Placental pericyte (primary cell): Measurements from ENCODE around the gene SH2D7. TPM values are rescaled to one million over a fixed set of nuclear protein-coding genes. Genes with fewer than 3 reads are reported as not detected.

Experiments used
- small RNA-seq: library from RNA; depleted of rRNA; stranded (forward); fragments of <200 nt; gene quantifications from one replicate; pipeline ENCODE3, GENCODE V24; 2012; ENCODE audit warnings: low replicate concordance
- total RNA-seq: library from RNA; depleted of rRNA; stranded (reverse); fragments of >200 nt; gene quantifications from 2 replicates; pipeline ENCODE4 v1.2.3, GENCODE V29; 2012

The SH2D7 gene
- not detected in 2 replicates for total RNA-seq

DNA sequence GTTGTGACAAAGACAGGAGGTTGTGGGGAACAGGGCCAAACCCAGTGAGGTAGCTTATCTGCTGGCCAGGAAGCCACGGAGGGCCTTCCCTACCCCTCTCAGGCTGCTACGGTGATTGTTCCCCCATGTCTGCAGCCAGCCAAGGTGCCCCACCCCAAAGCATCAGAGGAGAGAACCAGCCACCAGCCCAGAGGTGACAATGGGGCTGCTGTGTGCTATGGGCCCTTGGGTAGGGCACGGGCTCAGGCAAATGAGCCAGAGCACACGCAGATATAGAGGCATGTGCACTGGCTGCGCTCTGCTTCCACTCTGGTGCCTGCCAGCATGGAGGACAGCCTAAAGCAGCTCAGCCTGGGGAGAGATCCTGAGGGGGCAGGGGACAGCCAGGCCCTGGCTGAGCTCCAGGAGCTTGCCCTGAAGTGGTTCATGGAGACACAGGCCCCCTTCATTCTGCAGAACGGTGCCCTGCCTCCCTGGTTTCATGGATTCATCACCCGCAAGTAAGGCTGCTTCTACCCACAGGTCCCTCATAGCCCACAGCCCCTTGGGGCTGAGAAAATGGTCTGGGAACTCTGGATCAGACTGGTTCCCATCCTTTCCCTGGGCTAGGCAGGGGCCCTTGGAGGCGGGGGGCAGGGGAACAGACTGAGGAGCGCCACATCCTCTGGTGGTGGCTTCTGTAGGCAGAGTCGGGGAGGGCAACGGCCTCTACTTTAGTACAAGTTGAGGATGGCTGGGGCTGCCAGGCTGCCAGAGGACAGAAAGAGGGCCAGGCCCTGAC, at the start of gene SH2D7:
Gene SH2D7, plus strand, starts transcription at position 301 of the 781 bp plus-strand sequence. Its CDS starts 24 bp downstream, at position 325.

DNA sequence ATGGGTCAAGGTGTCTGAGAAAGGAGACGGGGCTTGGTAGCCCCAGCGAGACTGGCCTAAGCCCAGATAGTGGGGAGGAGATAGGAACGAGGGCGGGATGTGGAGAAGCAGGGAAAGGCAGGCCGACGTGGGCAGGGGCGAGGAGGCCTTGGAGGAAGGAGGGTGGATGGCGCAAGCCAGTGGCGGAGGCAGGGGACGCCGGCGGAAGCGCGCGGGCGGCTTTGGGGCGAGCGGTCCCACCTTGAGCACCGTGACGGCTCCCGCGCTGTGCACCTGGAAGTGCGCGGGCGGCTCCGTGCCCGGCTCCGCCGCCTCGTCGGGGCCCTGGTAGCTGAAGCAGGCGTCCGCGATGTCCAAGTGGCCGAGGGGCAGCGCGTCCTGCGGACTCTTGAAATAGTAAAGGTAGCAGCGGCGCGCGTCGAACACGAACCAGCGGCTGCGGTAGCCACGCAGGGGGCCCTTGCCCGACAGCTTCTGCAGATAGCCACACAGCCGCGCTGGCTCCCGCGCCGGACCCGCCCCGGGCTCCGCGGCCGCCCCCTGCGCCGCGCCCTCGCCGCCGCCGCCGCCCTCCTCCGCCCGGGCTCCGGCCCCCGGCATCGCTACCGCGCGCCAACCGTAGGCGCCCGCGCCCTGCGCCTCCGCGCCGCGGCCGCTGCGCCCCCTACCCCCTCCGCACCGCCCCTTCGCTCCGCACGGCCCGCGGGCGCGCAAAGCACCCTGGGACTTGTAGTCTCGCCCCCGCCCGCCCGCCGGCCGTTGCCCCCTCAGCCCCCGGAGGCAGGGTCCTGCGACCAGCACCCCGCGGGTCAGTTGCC, 15.1 kb upstream of the SH2D7 start, which contains the start of gene TBC1D2B:
Gene TBC1D2B, minus strand, starts transcription at position 659 of the 818 bp plus-strand sequence. Its CDS starts 59 bp downstream, at position 600.

DNA sequence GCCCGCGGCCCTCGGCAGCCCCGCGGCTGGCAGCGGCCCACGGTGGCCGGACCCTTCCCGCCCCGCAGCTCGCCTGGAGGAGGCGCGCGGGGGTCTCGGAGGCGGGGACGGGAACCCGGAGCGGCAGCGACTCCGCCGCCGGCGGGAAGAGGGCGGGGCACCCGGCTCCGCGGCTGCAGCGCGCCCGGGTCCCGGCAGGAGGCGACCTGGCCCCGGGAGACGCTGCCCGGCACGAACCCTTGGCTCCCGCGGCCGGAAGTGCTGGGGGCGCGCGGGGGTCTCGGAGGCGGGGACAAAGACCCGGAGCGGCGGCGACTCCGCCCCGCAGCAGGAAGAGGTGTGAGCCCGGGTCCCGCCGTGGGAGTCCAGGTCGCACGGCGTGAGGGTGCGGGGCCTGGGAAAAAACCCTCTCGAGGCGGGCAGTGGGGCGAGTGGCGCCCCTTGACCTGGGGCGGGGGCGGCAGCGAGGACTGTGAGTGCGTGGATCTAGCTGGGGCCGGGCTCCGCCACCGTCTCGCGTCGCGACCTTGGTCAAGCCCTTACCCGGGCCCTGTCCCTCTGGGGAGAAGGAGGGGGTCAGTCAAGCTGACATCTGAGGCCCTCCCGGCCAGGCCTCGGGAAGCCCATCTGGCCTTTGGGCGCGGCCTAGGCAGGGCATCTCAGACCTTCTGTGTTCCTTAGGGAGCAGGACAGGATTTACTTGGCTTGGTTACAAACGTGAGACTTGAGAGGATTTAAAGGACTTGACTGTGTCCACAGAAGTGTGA, 39.1 kb downstream of the SH2D7 start, which contains the start of gene CIB2:
Gene CIB2, minus strand, starts transcription at position 151 of the 767 bp plus-strand sequence. CDS start 230 bp downstream, outside the sequence.

DNA sequence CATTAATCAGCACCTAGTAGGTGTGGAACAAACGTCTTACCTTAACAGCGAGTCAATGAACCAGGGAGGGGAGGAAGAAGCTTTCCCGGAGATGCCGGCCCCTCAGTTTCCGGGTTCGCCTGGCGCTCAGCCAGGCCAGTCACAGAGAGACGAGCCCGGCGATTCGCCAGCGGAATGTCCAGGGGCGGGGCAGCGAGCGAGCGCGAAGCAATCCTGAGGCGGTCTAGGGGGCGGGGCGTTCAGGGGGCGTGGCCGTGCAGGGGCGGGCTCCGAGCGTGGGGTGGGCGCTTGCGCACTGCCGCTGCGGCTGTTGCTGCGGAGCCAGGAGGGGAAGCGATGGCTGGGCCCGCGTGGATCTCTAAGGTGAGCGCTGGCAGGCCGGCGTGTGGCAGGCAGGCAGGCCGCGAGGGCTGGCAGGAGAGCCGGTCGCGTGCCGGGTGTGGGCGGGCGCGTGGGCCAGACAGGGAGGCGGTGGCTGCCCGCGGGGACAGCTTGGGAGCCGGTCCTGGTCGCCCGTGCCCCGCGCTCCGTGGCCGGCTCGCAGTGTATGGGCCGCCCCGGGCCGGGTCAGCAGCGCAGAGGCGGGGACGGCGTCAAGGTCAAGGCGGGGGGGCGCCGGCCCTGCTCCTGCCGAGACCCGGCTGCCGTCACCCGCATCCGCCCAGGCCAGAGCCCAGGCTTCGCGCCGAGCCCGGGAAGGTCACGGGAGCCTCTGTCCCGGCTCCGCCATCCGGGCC, 56.9 kb downstream of the SH2D7 start, which contains the start of gene IDH3A:
Gene IDH3A, plus strand, starts transcription at position 295 of the 737 bp plus-strand sequence. Its CDS starts 42 bp downstream, at position 337.

Small RNA genes lying within 50 kb of the gene (small RNA-seq; reads per million reads assigned to genes)
- not detected for gene RF00092

Other genes with a start within 250 kb of the SH2D7 start
- 22.3 and 45.0 TPM in 2 replicates for gene TBC1D2B, start 14.8 kb upstream of the SH2D7 start, total RNA-seq
- 2.4 and 3.0 TPM in 2 replicates for gene CIB2, start 38.9 kb downstream of the SH2D7 start, total RNA-seq
- 56.5 and 60.4 TPM in 2 replicates for gene IDH3A, start 56.8 kb downstream of the SH2D7 start, total RNA-seq
- gene ACSBG1, start 142.0 kb downstream of the SH2D7 start, total RNA-seq = not detected in 2 replicates
- gene DNAJA4, start 172.0 kb downstream of the SH2D7 start, total RNA-seq = 1.8 and 1.9 TPM in 2 replicates
- gene SKIC8, start 207.0 kb downstream of the SH2D7 start, total RNA-seq = 67.8 and 67.9 TPM in 2 replicates
- not detected in 2 replicates for gene CRABP1, start 247.8 kb downstream of the SH2D7 start, total RNA-seq